IMR-90 (cell line): ENCODE results near the gene TMUB2. TPM values are rescaled to one million over a fixed set of nuclear protein-coding genes. Genes with fewer than 3 reads are reported as not detected.

Experiments used
- ATAC-seq: fragments of 200-7000 bp; cut with Tn5 transposase; 2 replicates; pipeline ENCODE4 v1.9.1; 2020; ENCODE audit warnings: low read depth, mild to moderate bottlenecking, moderate library complexity
- BruUV-seq: library from RNA; stranded (reverse); fragments of 400-500 nt; replicated peaks from 2 replicates; lab custom pipeline; 2021; lab: Mats Ljungman, UMichigan
- CTCF ChIA-PET: fragments of 300-600 bp; formaldehyde crosslinking; extraction: SDS; loops from one replicate; lab custom pipeline; 2021; ENCODE audit warnings: antibody characterized with exemption; lab: Yijun Ruan, JAX
- POLR2A ChIA-PET: fragments of 300-600 bp; sonication (Branson Sonifier 250); formaldehyde crosslinking; loops from one replicate; lab custom pipeline; 2022; ENCODE audit warnings: antibody characterized with exemption; ENCODE audit not compliant: unreplicated experiment; lab: Charles Lee
- DNase-seq: peaks from one replicate; pipeline ENCODE4 v3.0.0; 2013
- H2AFZ ChIP-seq: replicated peaks from 2 replicates; pipeline ENCODE3; 2013; ENCODE audit warnings: low read length, mild to moderate bottlenecking; ENCODE audit not compliant: poor library complexity
- H2AK5ac ChIP-seq: 2 replicates; pipeline ENCODE4 v1.6.1; 2013; ENCODE audit warnings: low read depth, low read length, inconsistent platforms
- H2AK9ac ChIP-seq: replicated peaks from 2 replicates; pipeline ENCODE3; 2013; ENCODE audit warnings: mild to moderate bottlenecking, low read depth, low read length, moderate library complexity; ENCODE audit not compliant: poor library complexity
- H2BK120ac ChIP-seq: 2 replicates; pipeline ENCODE4 v1.6.1; 2013; ENCODE audit warnings: low read depth, low read length, inconsistent platforms
- H2BK15ac ChIP-seq: 3 replicates; pipeline ENCODE4 v1.6.1; 2013; ENCODE audit warnings: low read depth, low read length, inconsistent platforms
- H2BK20ac ChIP-seq: 2 replicates; pipeline ENCODE4 v1.6.1; 2013; ENCODE audit warnings: low read depth, mild to moderate bottlenecking, inconsistent platforms, low read length, moderate library complexity
- H2BK5ac ChIP-seq: 2 replicates; pipeline ENCODE4 v1.6.1; 2013; ENCODE audit warnings: mild to moderate bottlenecking, low read depth, low read length, inconsistent platforms; ENCODE audit not compliant: poor library complexity, severe bottlenecking
- H3K14ac ChIP-seq: replicated peaks from 2 replicates; pipeline ENCODE4 v1.6.1; 2013; ENCODE audit warnings: low read depth, low read length, inconsistent platforms
- H3K18ac ChIP-seq: 2 replicates; pipeline ENCODE4 v1.6.1; 2013; ENCODE audit warnings: low read depth, low read length, control low read depth
- H3K23ac ChIP-seq: 2 replicates; pipeline ENCODE4 v1.6.1; 2013; ENCODE audit warnings: low read depth, low read length, inconsistent platforms
- H3K27ac ChIP-seq: 2 replicates; pipeline ENCODE4 v1.5.1; 2013; ENCODE audit warnings: mild to moderate bottlenecking, control low read depth, low read length; ENCODE audit not compliant: insufficient read depth
- H3K27me3 ChIP-seq: 2 replicates; pipeline ENCODE4 v1.6.1; 2013; ENCODE audit warnings: low read length; ENCODE audit not compliant: control insufficient read depth, insufficient read depth
- H3K36me3 ChIP-seq: 2 replicates; pipeline ENCODE4 v1.6.1; 2013; ENCODE audit warnings: low read length, mixed read lengths; ENCODE audit not compliant: control insufficient read depth, insufficient read depth
- H3K4ac ChIP-seq: 2 replicates; pipeline ENCODE4 v1.6.1; 2013; ENCODE audit warnings: low read depth, low read length, inconsistent platforms
- H3K4me1 ChIP-seq: 2 replicates; pipeline ENCODE4 v1.6.1; 2013; ENCODE audit warnings: low read length, mixed read lengths; ENCODE audit not compliant: control insufficient read depth, insufficient read depth
- H3K4me2 ChIP-seq: 2 replicates; pipeline ENCODE4 v1.6.1; 2013; ENCODE audit warnings: low read depth, mild to moderate bottlenecking, control low read depth, low read length, moderate library complexity
- H3K4me3 ChIP-seq: 2 replicates; pipeline ENCODE4 v1.5.1; 2013; ENCODE audit warnings: low read depth, mild to moderate bottlenecking, control low read depth, low read length, moderate library complexity; ENCODE audit not compliant: insufficient read depth
- H3K56ac ChIP-seq: 2 replicates; pipeline ENCODE4 v1.6.1; 2013; ENCODE audit warnings: low read length, inconsistent platforms; ENCODE audit not compliant: insufficient read depth; ENCODE audit errors: extremely low read depth
- H3K79me1 ChIP-seq, 2 experiments: 2 replicates each; pipeline ENCODE4 v1.6.1; 2013; ENCODE audit warnings: low read length in 2 of 2, inconsistent platforms in 1 of 2, low read depth in 1 of 2
- H3K9ac ChIP-seq: 2 replicates; pipeline ENCODE4 v1.6.1; 2013; ENCODE audit warnings: low read depth, low read length, control low read depth
- H3K9me1 ChIP-seq: 2 replicates; pipeline ENCODE4 v1.6.1; 2013; ENCODE audit warnings: low read length, inconsistent platforms; ENCODE audit not compliant: insufficient read depth
- H3K9me3 ChIP-seq: 2 replicates; pipeline ENCODE4 v1.6.1; 2013; ENCODE audit warnings: low read length; ENCODE audit not compliant: control insufficient read depth, insufficient read depth
- H4K20me1 ChIP-seq: 2 replicates; pipeline ENCODE4 v1.6.1; 2013; ENCODE audit warnings: low read length, inconsistent platforms; ENCODE audit not compliant: insufficient read depth
- H4K5ac ChIP-seq: 2 replicates; pipeline ENCODE4 v1.6.1; 2013; ENCODE audit warnings: mild to moderate bottlenecking, low read depth, low read length, control low read depth
- H4K8ac ChIP-seq, 2 experiments: 2 replicates each; pipeline ENCODE4 v1.6.1; 2013; ENCODE audit warnings: low read depth in 2 of 2, low read length in 2 of 2, control low read depth in 1 of 2, inconsistent platforms in 1 of 2
- H4K91ac ChIP-seq: 2 replicates; pipeline ENCODE4 v1.6.1; 2013; ENCODE audit warnings: low read depth, low read length, inconsistent platforms; ENCODE audit not compliant: insufficient read depth
- BHLHE40 ChIP-seq: fragments of 150-350 bp; IDR thresholded peaks from 2 replicates; pipeline ENCODE4 v1.6.1; 2016; ENCODE audit warnings: mild to moderate bottlenecking, low read depth, low read length
- CEBPB ChIP-seq: IDR thresholded peaks from 2 replicates; pipeline ENCODE4 v1.6.1; 2012; ENCODE audit warnings: low read depth, low read length, improper control_type of control experiment
- MAZ ChIP-seq: IDR thresholded peaks from 2 replicates; pipeline ENCODE4 v1.6.1; 2012; ENCODE audit warnings: low read depth, mild to moderate bottlenecking, low read length, improper control_type of control experiment, moderate library complexity, borderline replicate concordance
- MXI1 ChIP-seq: IDR thresholded peaks from 2 replicates; pipeline ENCODE4 v1.6.1; 2012; ENCODE audit warnings: low read depth, mild to moderate bottlenecking, low read length, moderate library complexity, borderline replicate concordance
- RCOR1 ChIP-seq: IDR thresholded peaks from 2 replicates; pipeline ENCODE4 v1.6.1; 2012; ENCODE audit warnings: mild to moderate bottlenecking, low read length, improper control_type of control experiment; ENCODE audit not compliant: insufficient replicate concordance
- WGBS, 2 experiments: methylation state at CpG; one replicate each; pipeline versions ENCODE4 v1.1.5 to v1.1.7; 2013; ENCODE audit warnings: missing lambda C conversion rate in 2 of 2; ENCODE audit not compliant: insufficient read length in 1 of 2; ENCODE audit errors: extremely low coverage in 2 of 2; 5-methylcytosine and 5-hydroxymethylcytosine counted together
- dilution Hi-C: fragments of 300-500 bp; cut with HindIII; formaldehyde crosslinking; loops from one replicate; pipeline ENCODE4 v1.14.3; 2018; ENCODE audit warnings: low sequenced_read_pairs; ENCODE audit not compliant: unreplicated experiment
- in situ Hi-C: fragments of 300-500 bp; cut with MboI; formaldehyde crosslinking; loops from 3 replicates; pipeline ENCODE4 v1.14.3; 2019; ENCODE audit warnings: low sequenced_read_pairs, inconsistent platforms, mixed read lengths
- intact Hi-C: fragments of 100-400 bp; cut with micrococcal nuclease; formaldehyde crosslinking; loops from 2 replicates; pipeline ENCODE4 v1.10.0; 2022
- polyA plus RNA-seq, 3 experiments: library from polyadenylated mRNA; depleted of rRNA; stranded (reverse); fragments of >200 nt; gene quantifications; 2 replicates each; pipeline ENCODE4 v1.2.3, GENCODE V29; 2012; ENCODE audit warnings: low replicate concordance in 1 of 3
- total RNA-seq: library from RNA; depleted of rRNA; stranded (reverse); fragments of >200 nt; gene quantifications from 2 replicates; pipeline ENCODE4 v1.2.3, GENCODE V29; 2012

The TMUB2 gene
- total and polyA plus RNA-seq, 2 of the 4 experiments (the other 2 are of a cell fraction), result 16.5 to 42.5 TPM

- Histone ChIP-seq H2BK20ac (no peak overlapping the region), H2AK5ac (peak overlapping the region; percentile 4; the same call in 1 of the 2 replicates), H2AFZ (no peak overlapping the region), H3K14ac (no peak overlapping the region), H3K79me1 (peaks cover 0 to 5% of the 10 kb centered on the region in 2 experiments; a peak in 1 of 4 replicates), H3K4me2 (no peak overlapping the region), H3K36me3 (peaks cover 5% of the 10 kb centered on the region), H3K27ac (no peak overlapping the region), H2BK5ac (no peak overlapping the region), H3K4ac (no peak overlapping the region), H3K9me1 (peaks cover 3% of the 10 kb centered on the region), H4K5ac (no peak overlapping the region), H4K8ac (no peak overlapping the region), H3K4me1 (peaks cover 11% of the 10 kb centered on the region), H3K27me3 (no peaks in the 10 kb centered on the region), H3K56ac (no peak overlapping the region), H2BK120ac (no peak overlapping the region), H4K91ac (no peak overlapping the region), H3K9me3 (no peaks in the 10 kb centered on the region), H3K4me3 (no peak overlapping the region), H3K23ac (no peak overlapping the region), H4K20me1 (no peaks in the 10 kb centered on the region), H2BK15ac (no peak overlapping the region), H2AK9ac (no peak overlapping the region), H3K9ac (no peak overlapping the region), H3K18ac (no peak overlapping the region)
- DNase-seq, result no peak
- WGBS, 2 experiments, result 74% methylated on average over 6 of the region's 17 CpGs; no CpG with 5 or more reads in 1 of the 2 experiments
- TF ChIP-seq RCOR1 (no peak), MXI1 (no peak), CEBPB (no peak), BHLHE40 (no peak), MAZ (no peak)
- ChIA-PET CTCF (no interaction called here), POLR2A (no interaction called here)
- dilution Hi-C loops, result no loop called here
- BruUV-seq, result no TSS peak
- intact Hi-C loops, result no loop called here
- ATAC-seq, result no peak
- in situ Hi-C loops, result no loop called here
Observed at GRCh38 chr17:44171931-44172455, 14.8 kb upstream of the TMUB2 start.
